SW480 (cell line): ENCODE results near the gene DVL1.
"Not testable (repeated sequence)": the region's sequence is repeated elsewhere in the genome, so short reads cannot be mapped to it uniquely, and the experiment has no call there.

Experiments
- DNase-seq: peaks from one replicate; pipeline ENCODE4 v3.0.0-alpha.2; 2016; ENCODE audit warnings: low spot score

DVL1 gene

DNA sequence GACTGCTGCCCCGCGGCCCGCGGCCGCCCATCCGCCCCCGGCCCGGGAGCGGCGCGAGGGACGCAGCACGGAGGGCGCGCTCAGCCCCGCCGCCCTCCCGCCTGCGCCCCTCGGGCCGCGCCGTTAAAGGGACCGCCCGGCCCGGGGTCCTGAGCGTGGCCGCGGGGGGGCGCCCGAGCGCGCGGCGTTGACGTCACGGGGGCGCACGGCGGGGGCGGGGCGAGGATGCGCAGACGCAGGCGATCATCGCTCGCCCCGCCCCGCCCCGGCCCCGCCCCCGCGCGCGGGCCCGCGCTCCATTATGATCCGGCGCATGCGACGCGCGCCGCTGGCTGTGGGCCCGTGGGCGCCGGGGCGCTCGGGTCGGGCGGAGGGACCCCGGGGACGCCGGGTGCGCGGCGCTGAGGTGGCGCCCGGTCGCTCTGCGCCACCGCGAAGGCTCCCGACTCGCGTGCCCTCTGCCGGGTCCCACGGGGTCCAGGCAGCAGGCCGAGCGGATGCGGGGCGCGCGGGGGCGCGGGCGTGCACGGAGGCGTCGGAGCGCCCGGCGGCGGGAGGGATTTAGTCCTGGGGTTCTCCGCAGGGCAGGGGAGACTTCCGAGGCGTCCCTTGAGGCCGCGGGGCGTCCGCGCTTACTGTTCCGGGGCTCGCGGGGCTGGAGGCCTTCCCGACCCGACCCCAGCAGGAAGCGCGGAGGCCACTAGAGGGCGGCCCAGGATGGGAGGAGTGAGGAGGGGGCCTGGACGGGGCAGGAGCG lies at the start of gene DVL1:
DVL1 (minus strand) TSS at position 163 of the 757 bp plus-strand sequence. CDS start 353 bp downstream, outside the sequence.
- DNase-seq = peak; percentile 43

DNA sequence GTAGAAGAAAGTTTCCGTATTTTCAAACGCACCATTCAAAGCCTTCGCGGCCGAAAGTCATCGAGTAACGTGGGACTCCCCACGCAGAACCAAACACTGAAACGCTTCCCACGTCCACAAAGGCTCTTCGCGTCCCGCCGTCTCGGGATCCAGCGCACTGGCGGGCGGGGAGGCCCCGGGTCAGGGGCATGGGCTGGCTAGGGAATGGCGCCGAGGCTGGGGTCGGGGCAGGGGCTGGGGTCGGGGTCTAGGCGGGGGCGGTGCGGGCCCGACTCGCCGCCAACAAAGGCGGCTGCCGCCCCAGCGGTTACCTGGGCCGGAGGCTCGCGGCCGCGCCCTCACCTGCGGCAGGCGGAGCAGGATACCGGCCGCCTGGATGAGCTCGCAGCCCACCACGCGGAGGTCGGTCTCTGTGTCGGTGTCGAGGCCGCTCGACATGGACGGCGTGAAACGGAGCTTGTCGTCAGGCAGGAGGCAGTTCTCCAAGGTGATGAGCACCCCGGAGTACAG lies 49.5 kb upstream of the DVL1 start:
- DNase-seq = no peak

DNA sequence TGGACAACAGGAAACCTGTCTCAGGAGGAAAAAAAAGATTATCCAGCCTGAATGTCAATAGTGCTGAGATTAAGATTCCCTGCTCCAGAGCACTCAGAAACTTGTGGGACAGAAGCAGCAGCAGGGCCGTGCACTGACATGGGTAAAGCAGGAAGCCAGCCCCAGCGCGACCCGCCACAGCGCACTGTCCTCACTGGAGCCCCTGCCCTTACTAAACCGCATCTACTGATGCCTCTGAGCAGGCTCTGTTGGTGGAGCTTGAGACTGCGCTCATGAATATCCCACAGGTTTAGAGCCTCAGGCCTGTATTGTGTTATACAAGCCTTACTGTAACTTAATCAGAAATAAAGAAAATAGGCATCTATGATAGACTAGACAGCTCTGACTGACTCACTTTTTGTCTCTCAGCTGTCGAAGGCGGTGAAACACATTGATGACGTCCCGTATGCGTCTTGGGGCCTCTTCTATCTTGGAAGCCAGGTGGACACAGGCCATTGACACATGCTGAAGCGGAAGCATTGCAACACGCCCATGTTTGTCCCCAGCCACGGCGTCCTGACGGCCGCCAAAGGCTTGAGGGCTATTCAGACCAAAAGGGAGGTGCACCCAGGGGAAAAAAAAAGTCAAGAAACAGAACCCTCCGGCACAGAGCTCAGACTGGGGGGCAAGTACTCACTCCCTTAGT lies 48.8 kb upstream of the DVL1 start:
- DNase-seq = no peak

DNA sequence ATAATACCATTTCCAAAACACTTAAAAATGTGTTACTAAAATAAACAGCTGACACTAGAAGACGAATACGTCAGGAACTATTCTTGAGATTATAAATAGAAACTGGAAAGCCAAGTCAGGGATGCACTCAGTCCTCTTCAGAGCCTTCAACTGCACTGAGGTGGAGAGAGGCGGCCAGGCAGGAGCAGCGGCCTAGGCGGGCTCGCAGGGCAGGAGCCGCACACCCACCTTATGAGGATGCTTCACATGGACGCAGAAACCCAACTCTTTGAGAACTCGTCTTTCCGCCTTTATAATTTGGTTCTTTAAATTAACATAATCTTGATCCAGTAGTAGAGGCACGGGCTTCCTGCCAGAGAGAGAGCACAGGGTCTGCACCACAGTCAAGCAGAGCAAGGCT lies 45.9 kb upstream of the DVL1 start:
- no peak for DNase-seq

DNA sequence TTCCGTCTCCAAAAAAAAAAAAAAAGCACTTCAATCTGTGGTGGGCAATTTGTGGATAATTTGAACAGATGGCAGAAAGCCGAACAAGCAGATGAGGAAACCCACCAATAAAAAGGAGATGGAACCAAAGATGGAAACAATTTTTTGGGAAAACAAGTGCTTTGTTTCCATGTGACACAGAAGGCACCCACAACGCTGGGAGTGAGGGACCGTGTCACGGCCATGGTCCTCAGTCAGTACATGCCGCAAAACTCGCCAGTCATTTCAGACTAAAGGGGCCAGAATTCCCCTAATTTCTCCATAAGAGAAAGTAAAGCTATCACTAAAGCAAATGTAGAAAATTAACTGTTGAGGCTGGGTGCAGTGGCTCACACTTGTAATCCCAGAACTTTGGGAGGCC lies 44.9 kb upstream of the DVL1 start:
- no peak for DNase-seq

DNA sequence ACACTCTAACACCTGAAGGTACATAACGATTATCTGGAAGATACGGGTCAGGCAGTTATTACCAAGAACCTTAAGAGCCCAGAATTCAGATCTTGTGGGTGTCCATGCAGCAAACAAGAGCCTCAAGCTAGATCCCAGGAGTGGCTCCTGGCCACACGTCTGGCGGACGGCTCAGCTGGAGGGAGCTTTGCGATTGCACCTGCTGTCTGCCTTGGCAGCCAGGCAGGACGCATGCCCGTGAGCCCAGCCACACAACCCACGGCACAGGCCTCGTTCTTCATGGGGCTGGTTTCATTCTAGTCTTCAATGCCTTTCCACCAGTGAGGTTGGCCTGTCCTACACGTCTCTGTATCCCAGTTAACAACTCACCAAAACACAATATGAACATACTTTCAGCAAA lies 44.2 kb upstream of the DVL1 start:
- no peak for DNase-seq

DNA sequence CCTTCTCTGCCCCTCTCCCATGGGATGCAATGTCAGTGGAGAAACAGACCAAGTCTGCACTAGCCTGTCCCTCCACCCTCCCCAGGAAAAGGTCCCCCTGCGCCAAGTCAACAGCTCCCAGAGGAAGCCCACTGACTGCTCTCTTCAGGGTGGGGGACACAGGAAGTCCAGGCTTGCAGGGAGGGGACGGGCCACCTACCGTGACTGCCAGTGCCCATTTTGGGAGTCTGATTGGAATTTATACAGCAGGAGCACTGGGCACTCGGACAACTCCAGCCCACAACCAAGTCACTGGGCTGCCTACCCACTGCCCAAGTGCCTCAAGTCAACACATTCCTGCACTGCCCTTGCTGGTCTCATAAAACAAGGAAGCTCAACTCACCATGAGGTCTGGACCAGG lies 43.8 kb upstream of the DVL1 start:
- DNase-seq = no peak

DNA sequence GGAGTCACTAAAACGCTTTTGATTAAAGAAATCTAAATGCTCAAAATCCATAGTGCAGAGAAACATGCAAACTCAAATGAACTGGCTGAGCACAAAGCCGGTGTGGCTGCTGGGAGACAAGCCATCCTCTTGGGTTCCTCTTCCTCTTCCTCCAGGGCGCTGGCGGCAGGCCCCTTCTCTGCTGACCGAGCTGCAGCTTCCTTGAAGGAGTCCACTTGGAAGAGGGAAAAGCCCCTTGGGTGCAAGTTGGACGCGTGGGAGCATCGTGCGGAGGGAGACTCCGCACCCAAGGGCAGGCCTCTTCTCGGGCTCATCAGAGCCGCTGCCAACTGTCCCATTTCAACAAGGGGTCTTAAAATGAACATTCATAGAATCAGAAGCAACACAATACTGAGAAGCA lies 42.0 kb upstream of the DVL1 start:
- no peak for DNase-seq

DNA sequence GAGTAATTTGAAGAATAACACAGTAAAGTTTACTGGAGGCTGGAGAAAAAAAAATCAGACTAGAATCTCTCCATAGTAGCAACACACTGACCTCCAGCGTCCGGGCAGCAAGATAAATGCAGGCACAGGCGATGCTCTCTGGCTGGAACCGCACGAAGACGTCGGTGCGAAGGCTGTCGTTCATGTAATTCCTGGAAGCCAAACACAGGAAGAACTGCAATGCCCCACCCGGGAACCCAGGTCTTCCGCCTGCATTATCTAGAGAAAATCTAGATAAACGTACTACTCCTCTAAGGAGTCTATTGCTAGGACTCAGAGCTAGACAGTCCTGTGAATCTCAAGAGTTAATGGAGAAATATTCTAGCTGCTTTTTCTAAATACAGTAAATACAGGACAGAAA lies 41.5 kb upstream of the DVL1 start:
- no peak for DNase-seq

DNA sequence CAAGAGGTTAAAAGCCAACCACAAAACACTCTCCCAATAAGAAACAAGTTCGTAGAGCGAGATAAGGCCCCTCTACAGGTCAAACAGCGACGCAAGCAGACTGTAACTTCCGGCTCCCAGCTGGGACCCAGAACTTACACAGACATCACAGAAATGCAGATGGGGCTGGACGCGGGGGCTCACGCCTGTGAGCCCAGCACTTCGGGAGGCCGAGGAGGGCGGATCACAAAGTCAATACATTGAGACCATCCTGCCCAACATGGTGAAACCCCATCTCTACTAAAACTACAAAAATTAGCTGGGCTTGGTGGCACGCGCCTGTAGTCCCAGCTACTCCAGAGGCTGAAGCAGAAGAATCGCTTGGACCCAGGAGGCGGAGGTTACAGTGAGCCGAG lies 38.9 kb upstream of the DVL1 start:
- no peak for DNase-seq

DNA sequence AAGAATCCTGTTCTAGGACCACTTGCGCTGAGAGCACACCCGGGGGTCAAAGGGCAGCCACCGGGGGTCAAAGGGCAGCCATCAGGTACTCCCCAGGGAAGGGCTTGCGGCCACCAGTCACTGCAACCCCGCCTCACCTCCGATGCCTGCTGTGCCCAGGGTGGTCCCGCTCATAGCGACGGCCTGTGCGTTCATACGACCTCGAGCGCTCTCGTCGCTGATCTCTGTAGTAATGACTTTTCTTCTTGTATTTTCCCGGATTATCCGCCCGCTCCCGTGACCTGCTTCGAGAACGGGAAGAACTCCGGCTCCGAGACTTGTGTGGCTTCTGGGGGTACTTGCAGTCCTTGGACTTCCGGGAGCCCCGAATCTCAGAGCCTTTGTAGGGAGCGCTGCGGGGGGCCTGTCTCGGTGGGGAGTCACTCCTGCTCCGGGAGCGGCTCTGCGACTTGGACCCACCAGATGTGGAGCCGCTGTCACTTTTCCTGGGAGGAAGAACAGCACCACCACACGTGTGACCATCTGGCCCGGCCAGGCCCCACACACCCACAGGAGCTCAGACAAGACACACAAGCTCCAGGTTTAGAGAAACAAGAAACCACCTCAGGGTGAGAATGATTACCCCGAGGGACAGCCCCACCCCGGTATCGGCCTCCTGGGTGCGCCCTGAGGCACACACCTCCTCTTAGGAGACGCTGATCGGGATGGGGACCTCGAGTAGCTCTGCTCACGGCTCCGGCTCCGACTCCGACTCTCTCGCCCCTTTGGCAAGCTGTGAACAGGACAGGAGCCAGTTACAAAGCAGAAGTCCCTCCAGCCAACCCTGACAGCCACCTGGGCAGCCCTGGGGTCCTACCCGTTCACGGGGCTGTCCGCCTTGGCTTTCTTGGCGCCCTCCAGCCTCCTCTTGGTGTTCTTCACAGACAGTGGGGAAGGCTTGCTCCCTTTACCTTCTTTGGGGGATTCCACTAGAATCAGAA lies 38.2 kb upstream of the DVL1 start:
- DNase-seq = no peak

DNA sequence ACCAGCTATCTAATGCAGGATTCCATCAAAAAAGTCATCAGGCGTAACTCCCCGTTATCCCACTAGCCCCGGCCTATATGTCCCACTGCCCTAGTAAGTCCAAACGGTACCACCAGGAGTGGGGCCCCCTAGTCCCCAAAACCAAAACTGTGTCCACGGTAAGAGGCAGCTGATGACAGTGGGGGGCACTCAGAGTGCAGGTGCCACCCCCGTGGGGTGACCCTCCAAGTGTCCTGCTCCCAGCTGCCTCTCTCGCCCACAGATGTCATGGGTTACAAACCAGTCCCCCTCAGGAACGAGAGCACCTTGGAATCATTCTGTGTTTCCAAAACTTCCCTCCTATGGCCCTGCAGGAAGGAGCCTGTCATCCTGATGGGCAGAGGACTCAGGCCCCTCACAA lies 36.7 kb upstream of the DVL1 start:
- no peak for DNase-seq

DNA sequence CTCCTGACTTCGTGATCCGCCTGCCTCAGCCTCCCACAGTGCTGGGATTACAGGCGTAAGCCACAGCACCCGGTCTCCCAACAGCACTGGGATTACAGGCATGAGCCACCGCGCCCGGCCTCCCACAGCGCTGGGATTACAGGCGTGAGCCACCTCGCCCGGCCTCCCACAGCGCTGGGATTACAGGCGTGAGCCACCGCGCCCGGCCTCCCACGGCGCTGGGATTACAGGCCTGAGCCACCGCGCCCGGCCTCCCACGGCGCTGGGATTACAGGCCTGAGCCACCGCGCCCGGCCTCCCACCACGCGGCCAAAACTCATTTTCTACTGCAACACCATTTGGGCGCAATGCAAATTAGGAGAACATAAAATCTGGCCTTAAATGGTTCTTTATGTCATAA lies 36.1 kb upstream of the DVL1 start:
- DNase-seq = not testable (repeated sequence)

DNA sequence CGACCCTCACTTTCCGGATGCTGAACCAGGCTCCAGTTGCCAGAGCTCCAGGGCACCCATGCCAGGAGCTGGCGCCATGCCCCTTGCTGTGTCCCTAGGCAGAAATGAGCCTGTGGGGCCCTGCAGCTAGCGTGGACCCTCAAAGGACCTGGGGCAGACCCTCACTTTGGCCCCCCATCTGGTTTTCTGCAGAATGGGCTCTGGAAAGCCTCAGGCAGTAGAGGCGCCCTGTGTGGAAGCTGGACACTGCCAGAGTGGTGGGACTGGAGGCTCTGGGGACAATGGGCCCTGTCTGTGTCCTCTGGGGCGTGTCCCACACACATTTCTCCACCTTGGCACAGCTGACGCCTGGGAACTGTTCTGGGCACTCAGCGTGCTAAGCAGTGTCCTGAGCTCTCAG lies 32.1 kb upstream of the DVL1 start:
- no peak for DNase-seq

DNA sequence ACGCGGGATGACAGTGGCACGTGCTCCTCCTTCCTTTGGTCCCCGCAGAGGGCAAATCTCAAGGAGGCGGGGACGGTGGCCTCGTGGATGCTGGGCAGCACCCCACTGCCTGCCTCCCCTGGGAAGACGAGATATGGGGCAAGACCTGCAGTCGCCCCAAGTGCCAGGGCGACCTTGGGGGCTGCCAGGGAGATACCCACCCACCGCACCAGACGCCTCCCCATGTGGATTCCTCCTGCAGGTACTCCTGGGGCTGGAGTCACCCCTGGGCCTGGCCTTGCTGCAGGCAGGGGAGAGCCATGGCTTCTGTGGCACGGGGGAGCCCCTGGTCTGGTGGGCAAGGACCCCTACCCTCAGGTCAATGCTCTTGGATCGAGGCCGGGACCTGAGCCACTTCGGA lies 31.6 kb upstream of the DVL1 start:
- DNase-seq = no peak

DNA sequence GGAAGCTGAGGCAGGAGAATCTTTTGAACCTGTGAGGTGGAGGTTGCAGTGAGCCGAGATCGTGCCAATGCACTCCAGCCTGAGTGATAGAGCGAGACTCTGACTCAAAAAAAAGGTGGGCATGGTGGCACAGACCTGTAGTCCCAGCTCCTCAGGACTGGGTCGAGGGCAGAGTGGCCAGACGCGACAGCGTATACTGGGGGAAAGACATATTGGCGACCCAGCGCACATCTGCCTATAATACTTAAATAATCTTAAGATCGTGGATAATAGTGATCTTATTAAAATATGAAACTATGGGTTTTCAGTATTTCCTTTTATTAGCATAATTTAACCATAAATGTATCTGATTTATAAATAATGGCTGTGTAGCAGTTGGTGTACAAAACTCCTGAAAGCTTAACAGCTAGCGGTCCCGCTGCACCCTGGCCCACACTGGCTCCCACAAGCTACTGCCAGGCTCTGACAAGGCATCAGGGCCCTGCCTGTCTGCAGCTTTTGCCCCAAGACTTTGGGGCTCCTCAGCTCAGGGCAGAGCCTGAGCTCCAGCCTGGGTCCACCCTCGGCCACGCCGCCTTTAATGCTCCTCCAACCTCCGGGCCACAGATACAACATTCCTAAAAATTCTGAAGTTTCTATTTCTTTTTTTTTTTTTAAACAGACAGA lies 28.5 kb upstream of the DVL1 start:
- no peak for DNase-seq

DNA sequence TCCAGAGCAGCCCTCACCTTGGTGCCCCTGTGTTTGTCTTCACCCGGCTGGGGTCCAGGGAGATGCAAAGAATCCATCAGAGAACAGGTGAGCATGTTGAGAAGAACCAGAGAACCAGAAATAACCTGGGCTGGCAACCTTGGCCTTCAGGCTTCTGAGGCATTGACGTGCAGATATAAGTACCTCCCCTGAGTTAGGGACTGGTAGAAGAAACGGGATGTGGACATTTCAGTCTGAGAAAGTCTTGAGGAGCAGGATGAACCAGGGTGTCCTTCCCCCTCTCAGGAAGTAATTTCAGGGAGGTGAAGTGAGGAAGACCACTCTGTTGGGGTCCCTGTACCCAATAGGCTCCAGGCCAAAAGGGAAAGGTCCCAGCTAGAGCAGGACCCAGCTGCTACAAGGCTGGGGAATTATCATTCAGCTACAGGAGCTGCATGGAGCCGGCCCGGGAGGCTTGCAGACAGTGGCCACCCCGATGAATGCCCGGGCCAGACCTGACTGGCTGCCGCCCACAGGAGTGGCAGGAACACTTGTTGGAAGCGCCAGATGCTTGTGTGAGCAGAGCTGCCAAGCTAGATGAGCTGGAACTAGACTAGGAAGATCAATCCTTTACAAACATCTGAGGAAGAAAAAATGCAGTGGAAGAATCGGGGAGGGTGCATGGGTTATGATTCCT lies 27.5 kb upstream of the DVL1 start:
- DNase-seq = no peak

DNA sequence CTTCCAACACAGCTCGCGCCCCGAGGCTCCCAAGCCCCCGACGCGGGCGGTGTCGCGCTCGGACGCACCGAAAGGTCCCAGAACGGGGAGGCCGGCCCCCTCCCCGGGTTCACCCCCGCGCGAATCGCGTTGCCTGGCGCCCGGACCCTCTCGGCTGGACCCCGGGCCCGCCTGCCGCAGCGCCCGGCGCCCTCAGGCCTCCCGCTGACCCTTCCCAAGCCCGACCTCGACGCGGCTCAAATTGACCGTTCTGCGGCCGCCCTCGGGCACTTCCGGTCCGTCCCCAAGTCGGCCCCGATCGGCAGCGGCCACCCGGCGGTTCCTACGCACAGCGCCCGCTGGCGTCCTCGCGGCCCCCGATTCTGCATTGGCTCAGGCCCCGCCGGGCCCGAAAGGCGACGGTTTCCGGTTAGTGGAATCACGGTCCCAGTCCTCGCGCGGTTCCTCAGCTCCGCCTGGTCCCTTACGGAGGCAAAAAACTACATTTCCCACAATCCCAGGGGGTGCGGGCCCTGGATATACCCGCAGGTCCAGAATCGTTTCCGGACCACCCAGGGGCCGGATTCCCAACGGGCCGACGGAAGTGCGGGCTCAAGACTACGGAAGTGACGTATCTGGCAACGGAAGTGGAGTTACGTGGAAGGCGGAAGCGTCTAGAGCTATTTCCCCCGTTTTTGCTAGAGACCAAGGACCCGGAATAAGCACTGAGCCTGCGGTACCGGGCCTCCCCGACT lies 25.9 kb upstream of the DVL1 start, which contains the start of gene AURKAIP1:
AURKAIP1 (minus strand) TSS at position 279 of the 734 bp plus-strand sequence. CDS start 451 bp downstream, outside the sequence.
- peak; percentile 99 for DNase-seq

DNA sequence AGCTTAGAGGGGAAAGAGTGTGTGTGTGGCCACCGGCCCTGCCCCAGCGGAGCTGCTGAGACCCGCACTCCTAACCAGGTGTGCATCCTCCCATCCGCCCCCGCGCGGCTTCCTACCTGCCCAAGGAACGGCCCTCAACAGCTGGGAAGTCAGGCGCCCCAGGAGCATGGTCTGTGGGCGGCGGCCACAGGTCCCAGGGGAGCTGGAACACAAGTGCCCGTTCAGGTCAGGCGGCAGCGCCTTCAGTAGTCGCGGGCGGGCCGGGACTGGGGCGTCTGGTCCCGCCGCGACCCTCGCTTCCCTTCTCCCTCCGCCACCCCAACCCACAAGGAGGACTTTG lies 25.3 kb upstream of the DVL1 start:
- no peak for DNase-seq

DNA sequence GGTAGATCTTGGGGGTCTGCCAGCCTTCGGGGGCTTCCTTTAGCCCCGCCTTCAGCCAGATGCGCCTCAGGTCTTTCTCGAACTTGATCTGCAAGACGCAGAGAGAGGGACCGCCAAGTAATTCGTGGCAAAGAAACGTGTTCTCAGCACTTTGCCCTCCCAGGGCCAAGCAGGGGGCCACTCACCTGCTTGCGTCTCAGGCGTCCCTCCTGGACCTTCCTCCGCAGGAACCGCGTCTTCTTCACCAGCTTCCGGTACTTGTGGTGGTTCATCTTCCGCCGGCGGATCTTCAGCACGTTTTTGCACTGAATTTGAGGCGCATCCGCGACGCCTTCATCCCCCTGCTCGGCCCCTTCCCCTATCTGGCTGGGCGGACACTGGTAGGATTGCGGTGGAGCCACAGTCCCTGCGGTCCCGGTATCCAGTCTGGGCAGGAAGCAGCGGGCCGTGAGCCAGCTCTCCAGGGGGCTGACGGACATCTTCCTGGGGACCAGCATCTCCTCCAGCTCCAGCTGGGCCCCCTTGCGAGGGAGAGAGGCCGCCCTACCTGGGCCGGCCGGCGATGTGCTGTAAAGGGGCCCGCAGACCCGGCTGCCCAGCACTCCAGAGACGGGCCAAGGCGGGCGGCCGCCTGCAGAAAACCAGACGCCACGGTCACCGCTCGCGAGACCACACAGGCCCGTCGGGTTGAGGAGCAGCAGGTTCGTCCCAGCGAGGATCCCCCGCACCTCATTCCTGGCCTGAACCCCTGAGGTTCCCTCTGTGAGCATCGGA lies 24.8 kb upstream of the DVL1 start:
- DNase-seq = no peak
